Activated T-cell treated with anti-CD3 and anti-CD28 coated beads, Interleukin-2, amount 50 U/mL, for 24 hours (primary cell): ENCODE measurements around the gene QPCT.
A peak's percentile ranks its signal among the peaks of the same experiment; 100 is the strongest.
"Not testable (repeated sequence)": the region's sequence is repeated elsewhere in the genome, so short reads cannot be mapped to it uniquely, and the experiment has no call there.

Experiments used
- DNase-seq: peaks from one replicate; pipeline ENCODE4 v3.0.0-alpha.2; 2020
- H3K27ac Mint-ChIP-seq: 2 replicates; pipeline ENCODE4 v1.8.0; 2020; ENCODE audit warnings: mild to moderate bottlenecking, mixed read lengths
- H3K27me3 Mint-ChIP-seq: 2 replicates; pipeline ENCODE4 v1.8.0; 2020; ENCODE audit warnings: mixed read lengths
- H3K36me3 Mint-ChIP-seq: 2 replicates; pipeline ENCODE4 v1.8.0; 2020; ENCODE audit warnings: low read depth, mixed read lengths
- H3K4me1 Mint-ChIP-seq: 2 replicates; pipeline ENCODE4 v1.8.0; 2020; ENCODE audit warnings: low read depth, mixed read lengths
- H3K4me3 Mint-ChIP-seq: 2 replicates; pipeline ENCODE4 v1.8.0; 2020; ENCODE audit warnings: mild to moderate bottlenecking, moderate library complexity, mixed read lengths
- H3K9me3 Mint-ChIP-seq: 2 replicates; pipeline ENCODE4 v1.8.0; 2020; ENCODE audit warnings: mixed read lengths

QPCT gene

DNA sequence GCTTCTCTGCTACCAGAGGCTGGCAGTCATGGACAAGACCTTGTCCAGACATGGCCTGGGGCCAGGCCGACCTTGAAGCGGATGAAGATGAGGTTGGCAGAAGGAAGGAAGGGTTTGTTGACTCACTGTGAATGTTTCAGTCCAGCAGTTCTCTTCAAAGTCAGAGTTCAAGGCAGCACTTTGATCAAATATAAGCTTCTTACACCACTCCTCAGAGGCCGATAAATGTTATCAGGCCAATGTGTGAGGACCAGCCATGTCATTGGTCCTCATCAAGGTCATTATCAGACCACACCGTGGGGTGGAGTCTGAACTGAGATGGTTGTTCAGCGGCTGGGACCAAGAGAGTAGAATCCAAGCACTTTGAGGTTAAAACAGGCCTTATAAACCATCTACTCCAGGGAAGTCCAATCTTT, 35.5 kb downstream of the QPCT start:
- Mint-ChIP-seq H3K4me3 (no peak overlapping the region), H3K27me3 (peaks cover 15% of the 10 kb centered on the region), H3K36me3 (no peaks in the 10 kb centered on the region), H3K9me3 (no peaks in the 10 kb centered on the region), H3K27ac (no peak overlapping the region), H3K4me1 (peaks cover 40% of the 10 kb centered on the region)
- DNase-seq = no peak

DNA sequence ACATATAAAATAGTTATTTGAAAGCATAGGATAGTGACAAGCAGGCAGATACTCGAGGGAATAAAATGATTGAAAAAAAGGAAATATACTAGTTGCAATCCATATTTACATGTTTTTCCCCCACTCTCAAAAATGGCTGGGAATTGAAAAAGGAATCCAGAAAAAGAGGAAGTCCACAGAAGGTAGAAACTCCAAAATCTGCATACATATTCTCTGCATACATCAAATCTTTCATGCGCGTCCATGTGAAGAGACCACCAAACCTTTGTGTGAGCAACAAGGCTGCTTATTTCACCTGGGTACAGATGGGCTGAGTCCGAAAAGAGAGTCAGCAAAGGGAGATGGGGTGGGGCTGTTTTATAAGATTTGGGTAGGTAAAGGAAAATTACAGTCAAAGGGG, 36.4 kb downstream of the QPCT start:
- H3K27ac Mint-ChIP-seq, H3K36me3 Mint-ChIP-seq, H3K4me3 Mint-ChIP-seq, DNase-seq, H3K9me3 Mint-ChIP-seq: not testable (repeated sequence)
- peaks cover 31% of the 10 kb centered on the region for H3K4me1 Mint-ChIP-seq
- H3K27me3 Mint-ChIP-seq = peaks cover 13% of the 10 kb centered on the region

DNA sequence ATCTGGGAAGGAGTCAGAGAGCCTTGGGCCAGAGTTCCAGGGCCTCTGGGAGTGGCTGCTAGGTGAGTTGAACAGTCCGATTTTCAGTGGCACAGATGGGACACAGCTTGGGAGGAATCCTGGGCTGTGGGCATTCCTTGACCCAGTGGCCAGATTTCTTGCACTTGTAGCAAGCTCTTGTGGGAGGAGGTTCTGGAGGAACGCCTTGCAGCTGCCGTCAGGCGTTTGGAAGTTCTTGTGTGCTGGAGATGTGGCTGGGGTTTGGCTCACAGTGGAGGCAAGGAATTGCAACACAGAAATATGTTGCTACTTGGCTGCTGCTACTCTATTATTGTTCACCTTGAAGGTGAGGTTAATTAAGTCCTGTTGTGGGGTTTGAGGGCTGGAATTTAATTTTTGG, 39.8 kb downstream of the QPCT start:
- not testable (repeated sequence) for H3K9me3 Mint-ChIP-seq, H3K4me3 Mint-ChIP-seq, DNase-seq, H3K36me3 Mint-ChIP-seq, H3K4me1 Mint-ChIP-seq, H3K27ac Mint-ChIP-seq, H3K27me3 Mint-ChIP-seq

DNA sequence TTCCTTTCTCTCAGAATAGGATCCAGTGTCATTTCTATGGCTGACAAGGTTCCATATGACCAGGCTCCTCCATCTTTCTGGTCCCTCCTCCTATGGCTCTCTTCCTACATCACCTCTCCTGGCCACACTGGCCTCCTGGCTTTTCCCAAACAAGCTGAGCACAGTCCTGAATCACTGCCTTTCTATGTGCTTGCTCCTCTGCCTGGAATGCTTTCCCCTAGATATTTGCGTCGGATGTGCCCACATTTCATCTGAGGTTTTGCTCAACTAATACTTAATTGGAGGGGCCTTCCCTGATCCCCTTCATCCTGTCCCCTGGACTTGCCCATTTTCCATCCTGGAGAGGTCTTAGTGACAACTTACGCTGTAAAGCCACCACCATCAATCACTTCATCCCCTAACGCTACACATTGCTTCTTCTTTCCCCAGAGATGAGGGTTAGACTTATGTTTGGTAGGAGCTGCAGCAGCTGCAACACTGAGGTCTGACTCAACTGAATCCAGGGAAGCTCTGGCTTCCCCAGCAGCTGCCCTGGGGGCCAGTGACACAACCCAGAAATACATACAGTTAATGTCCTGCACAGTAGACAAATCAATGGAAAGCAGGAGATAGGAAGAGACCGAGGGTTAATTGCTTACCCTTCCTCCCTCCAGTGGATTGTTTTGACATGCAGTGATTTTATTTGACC, 42.9 kb downstream of the QPCT start:
- DNase-seq = no peak
- H3K27me3 Mint-ChIP-seq = no peaks in the 10 kb centered on the region
- no peak overlapping the region for H3K27ac Mint-ChIP-seq

DNA sequence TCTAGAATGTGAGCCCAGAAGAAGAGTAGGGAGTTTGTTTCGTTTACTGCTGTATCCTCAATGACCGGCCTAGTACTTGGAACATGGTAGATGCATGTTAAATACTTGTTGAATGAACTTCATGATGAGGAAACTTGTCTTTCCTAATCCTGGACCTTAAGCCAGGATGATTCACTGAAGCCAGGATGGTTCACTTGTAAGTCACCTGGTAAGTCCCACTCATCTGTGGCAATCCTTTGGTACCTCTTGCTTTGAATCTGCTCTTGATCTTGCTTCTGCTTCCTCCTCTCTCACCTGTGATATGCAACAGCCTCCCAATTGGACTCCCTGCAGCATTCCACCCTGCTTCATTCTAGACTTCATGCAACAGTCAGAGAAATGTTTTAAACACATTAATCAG, 43.6 kb downstream of the QPCT start:
- Mint-ChIP-seq H3K9me3 (no peaks in the 10 kb centered on the region), H3K27ac (no peak overlapping the region), H3K4me3 (no peak overlapping the region), H3K27me3 (no peaks in the 10 kb centered on the region), H3K4me1 (peaks cover 9% of the 10 kb centered on the region), H3K36me3 (no peaks in the 10 kb centered on the region)
- no peak for DNase-seq

More for the DNA sequence above, 42.9 kb downstream of the QPCT start:
- H3K36me3 Mint-ChIP-seq = no peaks in the 10 kb centered on the region
- H3K4me3 Mint-ChIP-seq = no peak overlapping the region
- H3K4me1 Mint-ChIP-seq = peaks cover 4% of the 10 kb centered on the region
- H3K9me3 Mint-ChIP-seq = no peaks in the 10 kb centered on the region

DNA sequence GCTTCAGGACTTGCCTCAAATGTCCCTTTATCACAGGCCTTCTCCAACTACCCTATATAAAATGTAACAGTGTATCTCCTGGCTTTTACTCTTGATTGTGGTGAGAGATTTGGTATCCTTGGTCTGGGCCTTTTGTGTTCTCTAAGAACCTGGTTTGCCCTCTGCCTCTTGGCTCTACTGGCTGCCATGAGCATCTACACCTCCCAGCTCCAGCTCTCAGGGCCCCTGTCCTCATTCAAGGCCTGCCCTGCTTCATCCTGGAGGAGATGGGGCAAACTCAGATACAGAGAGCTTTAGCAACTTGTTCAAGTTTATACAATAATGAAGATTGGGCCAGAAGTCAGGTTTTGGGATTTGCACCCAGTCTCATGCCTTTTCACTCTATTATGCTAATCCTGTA, 45.0 kb downstream of the QPCT start:
- DNase-seq = no peak
- Mint-ChIP-seq H3K27ac (no peak overlapping the region), H3K36me3 (no peaks in the 10 kb centered on the region), H3K4me1 (peaks cover 22% of the 10 kb centered on the region), H3K27me3 (no peaks in the 10 kb centered on the region), H3K4me3 (peak overlapping the region; percentile 60), H3K9me3 (no peaks in the 10 kb centered on the region)

DNA sequence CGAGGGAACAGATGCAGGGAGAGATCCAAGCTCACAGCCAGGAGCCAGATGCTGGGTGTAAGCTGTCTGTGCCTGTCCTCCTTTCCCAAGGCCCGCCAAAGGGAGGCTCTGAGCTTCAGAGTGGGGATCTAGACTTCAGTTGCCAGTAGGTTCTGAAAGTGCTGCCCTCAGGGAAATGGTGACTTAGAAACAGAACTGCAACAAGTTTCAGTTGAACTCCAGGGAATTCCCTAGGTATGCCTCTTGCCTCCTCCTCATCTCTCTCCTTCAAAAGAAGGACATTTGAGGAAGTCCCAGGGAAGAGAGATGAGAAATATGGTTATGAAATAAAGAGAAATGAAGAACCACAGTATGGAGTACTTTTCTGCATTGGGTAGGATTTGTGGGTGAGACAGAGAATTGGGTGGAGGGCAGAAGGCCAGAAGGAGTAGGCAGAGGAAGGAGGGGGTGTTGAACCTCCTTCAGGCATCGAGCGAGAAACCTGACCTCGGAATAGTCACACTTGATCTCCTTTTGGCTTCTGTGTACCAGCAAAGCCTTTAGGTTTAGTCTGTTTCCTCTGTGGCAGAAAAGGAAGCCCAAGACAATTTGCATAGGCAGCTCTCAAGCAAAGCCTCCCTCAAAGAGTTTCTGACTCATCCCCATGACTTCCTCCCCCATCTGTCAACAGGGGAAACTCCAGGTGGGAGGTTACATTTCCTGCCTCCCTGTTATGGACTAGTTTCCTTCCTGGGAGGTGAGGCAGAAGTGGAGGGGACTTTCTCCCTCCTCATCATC, 45.7 kb downstream of the QPCT start:
- H3K36me3 Mint-ChIP-seq = no peaks in the 10 kb centered on the region
- H3K4me1 Mint-ChIP-seq = peaks cover 23% of the 10 kb centered on the region
- no peaks in the 10 kb centered on the region for H3K27me3 Mint-ChIP-seq
- H3K9me3 Mint-ChIP-seq = no peaks in the 10 kb centered on the region
- no peak overlapping the region for H3K27ac Mint-ChIP-seq
- peak overlapping the region; percentile 60 for H3K4me3 Mint-ChIP-seq
- DNase-seq = peak; percentile 59

DNA sequence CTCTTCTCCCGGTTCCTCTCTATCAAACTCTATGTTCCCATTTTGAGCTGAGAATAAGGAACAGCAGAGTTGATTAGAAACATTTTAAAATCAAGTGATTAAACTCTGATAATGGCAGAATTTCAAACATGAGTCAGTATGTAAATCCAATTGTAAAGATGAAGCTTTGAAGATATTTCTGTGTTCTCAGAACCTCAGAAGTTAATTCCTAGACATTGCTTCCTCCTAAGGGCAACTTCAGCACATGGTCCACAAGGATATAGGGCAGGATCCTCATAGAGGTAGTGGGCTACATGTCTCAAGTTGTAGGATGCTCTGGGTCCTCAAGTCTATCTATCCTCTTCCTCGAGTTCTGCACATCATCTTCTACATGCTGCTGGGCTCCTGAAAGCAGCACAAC, 46.3 kb downstream of the QPCT start:
- Mint-ChIP-seq H3K4me1 (peaks cover 24% of the 10 kb centered on the region), H3K27me3 (no peaks in the 10 kb centered on the region), H3K36me3 (no peaks in the 10 kb centered on the region), H3K4me3 (peak overlapping the region; percentile 18), H3K9me3 (no peaks in the 10 kb centered on the region), H3K27ac (no peak overlapping the region)
- DNase-seq = no peak

DNA sequence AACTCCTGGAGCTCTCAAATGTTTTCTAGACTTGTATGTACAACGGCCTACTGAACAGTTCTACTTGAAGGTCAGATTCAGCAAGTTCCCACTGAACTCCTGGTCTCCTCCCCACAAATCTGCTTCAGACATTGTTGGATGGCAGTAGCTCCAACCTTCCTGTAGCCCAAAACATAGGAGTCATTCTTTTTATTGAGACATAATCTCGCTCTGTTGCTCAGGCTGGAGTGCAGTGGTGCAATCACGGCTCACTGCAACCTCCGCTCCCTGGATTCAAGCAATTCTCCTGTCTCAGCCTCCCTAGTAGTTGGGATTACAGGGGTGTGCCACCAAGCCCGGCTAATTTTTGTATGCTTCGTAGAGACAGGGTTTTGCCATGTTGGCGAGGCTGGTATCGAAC, 47.3 kb downstream of the QPCT start:
- Mint-ChIP-seq H3K4me1 (peaks cover 29% of the 10 kb centered on the region), H3K27me3 (no peaks in the 10 kb centered on the region), H3K36me3 (no peaks in the 10 kb centered on the region), H3K4me3 (no peak overlapping the region), H3K27ac (no peak overlapping the region), H3K9me3 (no peaks in the 10 kb centered on the region)
- DNase-seq = no peak

DNA sequence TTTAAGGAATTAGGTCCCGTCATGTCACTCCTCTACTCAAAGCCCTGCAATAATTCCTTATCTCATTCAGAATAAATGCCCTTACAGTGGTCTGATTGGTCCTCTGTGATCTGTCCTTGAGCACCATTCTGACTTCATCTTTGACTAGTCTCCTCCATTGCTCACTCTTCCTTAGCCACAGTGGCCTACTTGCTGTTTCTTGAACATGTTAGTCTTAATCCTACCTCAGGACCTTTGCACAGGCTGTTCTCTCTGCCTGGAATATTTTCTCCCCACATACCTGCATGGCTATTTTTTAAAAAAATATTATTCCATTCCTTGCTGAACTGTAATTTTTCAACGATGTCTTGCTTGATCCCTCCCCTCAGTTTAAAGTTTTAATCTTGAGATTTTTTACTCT, 48.0 kb downstream of the QPCT start:
- no peaks in the 10 kb centered on the region for H3K36me3 Mint-ChIP-seq
- no peaks in the 10 kb centered on the region for H3K27me3 Mint-ChIP-seq
- H3K27ac Mint-ChIP-seq = no peak overlapping the region
- DNase-seq = no peak
- no peaks in the 10 kb centered on the region for H3K9me3 Mint-ChIP-seq
- H3K4me3 Mint-ChIP-seq = no peak overlapping the region
- peaks cover 29% of the 10 kb centered on the region for H3K4me1 Mint-ChIP-seq

DNA sequence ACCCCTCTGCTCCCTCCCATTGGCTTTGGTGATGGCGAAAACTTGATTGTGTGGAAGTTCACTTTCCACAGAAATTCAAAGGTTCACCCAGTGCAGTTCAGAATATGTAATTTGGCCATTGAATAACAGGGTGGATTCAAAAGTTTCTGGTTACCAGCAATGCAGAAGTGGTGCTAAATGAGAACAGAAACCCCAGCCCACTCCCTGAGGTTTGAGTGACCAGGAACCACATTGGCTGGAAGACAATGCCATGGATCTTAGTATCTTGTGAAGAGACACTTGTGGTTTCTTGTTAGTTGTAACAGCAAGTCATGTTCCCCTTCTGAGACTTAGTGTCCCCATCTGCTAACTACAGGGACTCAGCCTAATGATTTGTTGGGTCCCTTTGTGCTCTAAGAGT, 49.8 kb downstream of the QPCT start:
- Mint-ChIP-seq H3K9me3 (no peaks in the 10 kb centered on the region), H3K27ac (no peak overlapping the region), H3K36me3 (no peaks in the 10 kb centered on the region), H3K4me3 (no peak overlapping the region), H3K27me3 (no peaks in the 10 kb centered on the region), H3K4me1 (peaks cover 29% of the 10 kb centered on the region)
- DNase-seq = no peak

DNA sequence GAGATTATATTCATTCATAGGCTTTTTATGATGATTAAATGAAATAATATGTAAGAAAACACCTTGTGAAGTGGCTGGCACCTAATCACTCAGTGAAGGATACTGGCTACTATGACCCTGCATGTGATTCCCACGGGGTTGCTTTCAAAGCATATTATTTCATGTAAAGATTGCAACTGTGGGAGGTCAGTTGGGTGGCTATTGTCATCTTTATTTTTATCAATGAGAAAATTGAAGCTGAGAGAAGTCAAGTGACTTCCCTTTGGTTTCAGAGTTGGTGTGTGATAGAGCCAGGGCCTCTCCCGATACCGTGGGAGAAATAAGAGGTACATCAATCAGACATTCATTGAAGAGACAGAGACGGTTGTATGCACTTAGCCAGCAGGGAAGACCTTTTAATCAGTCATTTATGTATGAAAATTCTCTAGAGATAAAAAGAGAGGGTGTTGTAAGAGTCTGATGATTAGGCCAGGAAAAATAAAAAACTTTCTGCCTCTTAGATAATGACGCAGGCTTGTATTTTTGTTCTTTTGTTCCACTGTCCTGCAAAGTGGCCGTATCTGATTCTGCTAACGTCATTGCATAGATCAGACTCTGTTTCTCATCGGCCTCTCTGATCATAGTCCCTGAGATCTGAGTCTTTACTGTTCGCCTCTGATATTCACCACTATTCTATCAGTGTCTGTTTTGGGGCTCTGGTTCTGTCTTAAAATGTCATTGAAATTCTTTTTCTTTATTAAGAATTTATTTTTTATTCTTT, 50.5 kb downstream of the QPCT start:
- H3K27ac Mint-ChIP-seq = no peak overlapping the region

DNA sequence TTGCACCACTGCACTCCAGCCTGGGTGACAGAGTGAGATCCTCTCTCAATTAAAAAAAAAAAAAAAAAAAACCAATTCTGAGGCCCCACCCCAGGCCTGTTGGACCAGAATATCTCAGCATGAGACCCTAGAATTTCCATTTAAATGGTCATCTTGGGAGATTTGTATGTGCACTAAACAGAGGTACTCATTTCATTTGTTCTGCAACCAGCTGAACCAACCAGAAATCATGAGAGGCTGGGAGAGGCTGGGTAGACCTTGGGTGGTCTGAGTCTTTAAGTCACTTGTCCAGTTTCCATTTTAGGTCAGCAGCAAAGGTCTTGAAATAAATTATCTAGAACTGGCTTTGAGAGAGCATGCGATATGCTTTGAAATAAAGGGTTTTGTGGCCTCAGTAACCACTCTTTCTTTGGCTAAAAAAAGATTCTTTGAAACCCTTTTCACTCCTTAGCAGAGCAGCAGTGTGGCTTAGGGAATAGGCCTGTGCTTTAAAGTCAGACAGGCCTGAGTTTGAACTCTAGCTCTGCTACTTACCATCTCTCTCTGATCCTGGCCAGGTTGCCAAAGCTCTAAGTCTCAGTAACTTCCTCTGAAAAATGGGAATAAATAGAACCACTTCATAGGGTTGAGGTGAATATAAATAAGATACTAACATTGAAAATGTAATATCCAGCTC, 52.6 kb downstream of the QPCT start:
- DNase-seq = no peak
- H3K4me3 Mint-ChIP-seq = no peak overlapping the region
- H3K27ac Mint-ChIP-seq = no peak overlapping the region
- H3K36me3 Mint-ChIP-seq = no peaks in the 10 kb centered on the region
- no peaks in the 10 kb centered on the region for H3K9me3 Mint-ChIP-seq
- H3K27me3 Mint-ChIP-seq = no peaks in the 10 kb centered on the region
- H3K4me1 Mint-ChIP-seq = peaks cover 28% of the 10 kb centered on the region

More for the DNA sequence above, 50.5 kb downstream of the QPCT start:
- Mint-ChIP-seq H3K36me3 (no peaks in the 10 kb centered on the region), H3K4me3 (no peak overlapping the region), H3K27me3 (no peaks in the 10 kb centered on the region), H3K9me3 (no peaks in the 10 kb centered on the region), H3K4me1 (peaks cover 29% of the 10 kb centered on the region)
- no peak for DNase-seq

DNA sequence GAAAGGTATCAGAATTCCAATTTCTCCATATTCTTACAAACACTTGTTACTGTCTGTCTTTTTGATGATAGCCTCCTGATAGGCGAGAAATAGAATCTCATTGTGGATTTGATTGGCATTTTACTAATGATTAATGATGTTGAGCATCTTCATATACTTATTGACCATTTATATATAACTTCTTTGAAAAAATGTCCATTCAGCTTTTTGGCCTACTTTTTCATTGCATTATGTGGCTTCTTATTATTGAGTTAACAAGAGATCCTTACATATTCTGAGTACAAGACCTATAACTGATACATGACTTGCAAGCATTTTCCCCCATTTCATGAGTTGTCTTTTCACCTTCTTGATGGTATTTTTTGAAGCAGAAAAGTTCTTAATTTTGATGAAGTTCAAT, 54.6 kb downstream of the QPCT start:
- peaks cover 4% of the 10 kb centered on the region for H3K9me3 Mint-ChIP-seq
- peaks cover 11% of the 10 kb centered on the region for H3K4me1 Mint-ChIP-seq
- H3K4me3 Mint-ChIP-seq = no peak overlapping the region
- H3K36me3 Mint-ChIP-seq = no peaks in the 10 kb centered on the region
- no peak for DNase-seq
- H3K27ac Mint-ChIP-seq = no peak overlapping the region
- H3K27me3 Mint-ChIP-seq = no peaks in the 10 kb centered on the region
